Natural killer cell treated with Interleukin-12 subunit alpha and Interleukin-12 subunit beta and Interleukin-15 and Interleukin-18, amount 100 ng/mL, for 72 hours (primary cell): ENCODE data around the gene SYAP1. TPM values are rescaled to one million over a fixed set of nuclear protein-coding genes. Genes with fewer than 3 reads are reported as not detected.
"Not testable (repeated sequence)": the region's sequence is repeated elsewhere in the genome, so short reads cannot be mapped to it uniquely, and the experiment has no call there.

Experiments used
- ATAC-seq, 2 donors: fragments of 150-1000 bp; cut with Tn5 transposase in 1 of 2; sonication (Bioruptor Pico), chemical (Tn5 transposase) in 1 of 2; 2 replicates each; pipeline ENCODE4 v1.10.0; 2021
- DNase-seq: peaks from one replicate; pipeline ENCODE4 v3.0.0; 2022; ENCODE audit warnings: low spot score
- H3K27ac Mint-ChIP-seq, 2 donors: 1 replicate in 1 of 2; 2 replicates in 1 of 2; pipeline ENCODE4 v1.8.0; 2022; ENCODE audit warnings: mixed read lengths in 2 of 2, mild to moderate bottlenecking in 1 of 2, moderate library complexity in 1 of 2
- H3K27me3 Mint-ChIP-seq, 2 donors: 1 replicate in 1 of 2; 2 replicates in 1 of 2; pipeline ENCODE4 v1.8.0; 2022; ENCODE audit warnings: mixed read lengths in 2 of 2
- H3K36me3 Mint-ChIP-seq: one replicate; pipeline ENCODE4 v1.8.0; 2022; ENCODE audit warnings: mixed read lengths
- H3K4me1 Mint-ChIP-seq, 2 donors: 1 replicate in 1 of 2; 2 replicates in 1 of 2; pipeline ENCODE4 v1.8.0; 2022; ENCODE audit warnings: low read depth in 2 of 2, mixed read lengths in 2 of 2, mild to moderate bottlenecking in 1 of 2
- H3K4me3 Mint-ChIP-seq: one replicate; pipeline ENCODE4 v1.8.0; 2022; ENCODE audit warnings: mixed read lengths
- H3K9me3 Mint-ChIP-seq: 2 replicates; pipeline ENCODE4 v1.8.0; 2022; ENCODE audit warnings: mixed read lengths
- total RNA-seq, 2 donors: library from RNA; stranded (reverse); gene quantifications; one replicate each; pipeline ENCODE4 v1.2.3, GENCODE V29; 2022

Gene SYAP1
- total RNA-seq, 2 donors from 2014 or later = 12.7 to 22.8 TPM

- H3K27me3 Mint-ChIP-seq = no peaks in the 10 kb centered on the region
- no peak overlapping the region for H3K4me3 Mint-ChIP-seq
- no peaks in the 10 kb centered on the region for H3K4me1 Mint-ChIP-seq
- no peak overlapping the region for H3K27ac Mint-ChIP-seq
- no peaks in the 10 kb centered on the region for H3K36me3 Mint-ChIP-seq
- ATAC-seq (no peak), DNase-seq (no peak)
- no peaks in the 10 kb centered on the region for H3K9me3 Mint-ChIP-seq
Observed at GRCh38 chrX:16778545-16778944, 59.1 kb downstream of the SYAP1 start.

GRCh38 chrX:16778993-16779392 is 59.6 kb downstream of the SYAP1 start:
- Mint-ChIP-seq H3K27ac (no peak overlapping the region), H3K4me3 (no peak overlapping the region), H3K4me1 (no peaks in the 10 kb centered on the region), H3K36me3 (no peaks in the 10 kb centered on the region), H3K9me3 (no peaks in the 10 kb centered on the region), H3K27me3 (no peaks in the 10 kb centered on the region)
- DNase-seq (no peak), ATAC-seq (no peak)

- not testable (repeated sequence) for H3K27me3 Mint-ChIP-seq, H3K4me1 Mint-ChIP-seq, DNase-seq, H3K27ac Mint-ChIP-seq, ATAC-seq, H3K9me3 Mint-ChIP-seq, H3K4me3 Mint-ChIP-seq, H3K36me3 Mint-ChIP-seq
Observed at GRCh38 chrX:16779815-16780214, 60.4 kb downstream of the SYAP1 start.

- Mint-ChIP-seq H3K4me1 (peaks cover 6 to 15% of the 10 kb centered on the region in 2 donors), H3K4me3 (no peak overlapping the region)
Observed at GRCh38 chrX:16783452-16783851, 64.0 kb downstream of the SYAP1 start.

GRCh38 chrX:16784440-16784839 is 65.0 kb downstream of the SYAP1 start:
- H3K27me3 Mint-ChIP-seq, H3K4me3 Mint-ChIP-seq, DNase-seq, ATAC-seq, H3K27ac Mint-ChIP-seq, H3K9me3 Mint-ChIP-seq, H3K36me3 Mint-ChIP-seq: not testable (repeated sequence)
- peaks cover 6 to 15% of the 10 kb centered on the region in 2 donors for H3K4me1 Mint-ChIP-seq

More at GRCh38 chrX:16783452-16783851, 64.0 kb downstream of the SYAP1 start:
- no peak overlapping the region for H3K27ac Mint-ChIP-seq
- H3K9me3 Mint-ChIP-seq = no peaks in the 10 kb centered on the region
- DNase-seq = no peak
- H3K27me3 Mint-ChIP-seq = no peaks in the 10 kb centered on the region
- H3K36me3 Mint-ChIP-seq = no peaks in the 10 kb centered on the region
- no peak for ATAC-seq

- H3K27ac Mint-ChIP-seq = peak overlapping the region; percentile 49 to 82
- DNase-seq = no peak
- H3K4me1 Mint-ChIP-seq = peaks cover 6 to 15% of the 10 kb centered on the region in 2 donors
- no peak for ATAC-seq
- no peaks in the 10 kb centered on the region for H3K9me3 Mint-ChIP-seq
- no peaks in the 10 kb centered on the region for H3K36me3 Mint-ChIP-seq
- no peaks in the 10 kb centered on the region for H3K27me3 Mint-ChIP-seq
- peak overlapping the region; percentile 94 for H3K4me3 Mint-ChIP-seq
Observed at GRCh38 chrX:16785247-16786138, 66.1 kb downstream of the SYAP1 start.

GRCh38 chrX:16786139-16786790 is 66.9 kb downstream of the SYAP1 start, which contains the start of gene TXLNG:
Gene TXLNG (plus strand): TSS chrX:16786466. CDS start chrX:16786488, 22 bp downstream.
- H3K4me1 Mint-ChIP-seq = peaks cover 6 to 15% of the 10 kb centered on the region in 2 donors

GRCh38 chrX:16786791-16787735 is 67.7 kb downstream of the SYAP1 start:
- H3K4me3 Mint-ChIP-seq = peak overlapping the region; percentile 94
- ATAC-seq (peak in 1 of 2 donors; percentile 36), DNase-seq (peak; percentile 63)
- H3K27me3 Mint-ChIP-seq = no peaks in the 10 kb centered on the region
- peak overlapping the region; percentile 49 to 82 for H3K27ac Mint-ChIP-seq
- H3K4me1 Mint-ChIP-seq = peaks cover 6 to 15% of the 10 kb centered on the region in 2 donors
- H3K36me3 Mint-ChIP-seq = no peaks in the 10 kb centered on the region
- H3K9me3 Mint-ChIP-seq = no peaks in the 10 kb centered on the region

More at GRCh38 chrX:16786139-16786790, 66.9 kb downstream of the SYAP1 start, which contains the start of gene TXLNG:
- no peaks in the 10 kb centered on the region for H3K27me3 Mint-ChIP-seq
- peak; percentile 99 for DNase-seq
- H3K4me3 Mint-ChIP-seq = peak within 1 kb of the TSS; percentile 94
- peak within 1 kb of the TSS; percentile 49 to 82 for H3K27ac Mint-ChIP-seq
- ATAC-seq = peak; percentile 99
- no peaks in the 10 kb centered on the region for H3K9me3 Mint-ChIP-seq
- no peaks in the 10 kb centered on the region for H3K36me3 Mint-ChIP-seq

- H3K27ac Mint-ChIP-seq = no peak overlapping the region
- DNase-seq = no peak
Observed at GRCh38 chrX:16788477-16788876, 69.1 kb downstream of the SYAP1 start.

GRCh38 chrX:16796298-16796697 is 76.9 kb downstream of the SYAP1 start:
- Mint-ChIP-seq H3K27ac (no peak overlapping the region), H3K36me3 (no peaks in the 10 kb centered on the region), H3K9me3 (no peaks in the 10 kb centered on the region), H3K4me1 (peaks cover 0 to 3% of the 10 kb centered on the region in 2 donors), H3K27me3 (no peaks in the 10 kb centered on the region), H3K4me3 (no peak overlapping the region)
- DNase-seq (no peak), ATAC-seq (no peak)

More at GRCh38 chrX:16788477-16788876, 69.1 kb downstream of the SYAP1 start:
- no peaks in the 10 kb centered on the region for H3K27me3 Mint-ChIP-seq
- H3K4me1 Mint-ChIP-seq = peaks cover 6 to 15% of the 10 kb centered on the region in 2 donors
- no peaks in the 10 kb centered on the region for H3K9me3 Mint-ChIP-seq
- no peak for ATAC-seq
- H3K36me3 Mint-ChIP-seq = no peaks in the 10 kb centered on the region
- H3K4me3 Mint-ChIP-seq = no peak overlapping the region

- Mint-ChIP-seq H3K4me3 (no peak overlapping the region), H3K4me1 (peaks cover 0 to 3% of the 10 kb centered on the region in 2 donors), H3K27ac (no peak overlapping the region), H3K9me3 (no peaks in the 10 kb centered on the region), H3K36me3 (no peaks in the 10 kb centered on the region), H3K27me3 (no peaks in the 10 kb centered on the region)
- ATAC-seq (no peak), DNase-seq (no peak)
Observed at GRCh38 chrX:16797358-16797757, 77.9 kb downstream of the SYAP1 start.

- no peak overlapping the region for H3K4me3 Mint-ChIP-seq
- ATAC-seq = no peak
- no peaks in the 10 kb centered on the region for H3K36me3 Mint-ChIP-seq
- DNase-seq = no peak
- H3K27ac Mint-ChIP-seq = no peak overlapping the region
- no peaks in the 10 kb centered on the region for H3K9me3 Mint-ChIP-seq
- H3K27me3 Mint-ChIP-seq = no peaks in the 10 kb centered on the region
- peaks cover 0 to 3% of the 10 kb centered on the region in 2 donors for H3K4me1 Mint-ChIP-seq
Observed at GRCh38 chrX:16797841-16798240, 78.4 kb downstream of the SYAP1 start.

- Mint-ChIP-seq H3K4me3 (no peak overlapping the region), H3K9me3 (no peaks in the 10 kb centered on the region)
Observed at GRCh38 chrX:16804923-16805464, 85.6 kb downstream of the SYAP1 start.

More at GRCh38 chrX:16804923-16805464, 85.6 kb downstream of the SYAP1 start:
- DNase-seq (no peak), ATAC-seq (no peak)
- Mint-ChIP-seq H3K4me1 (peaks cover 0 to 8% of the 10 kb centered on the region in 2 donors), H3K27ac (no peak overlapping the region), H3K27me3 (no peaks in the 10 kb centered on the region), H3K36me3 (no peaks in the 10 kb centered on the region)
